ENCODE data around the gene TENM4. TPM values are rescaled to one million over a fixed set of nuclear protein-coding genes. Genes with fewer than 3 reads are reported as not detected.

TENM4 gene
- polyA plus RNA-seq, 1 experiment = 5.5 TPM

- POLR2A ChIA-PET = no interaction called here
- Histone ChIP-seq H3K4me3 (ENCODE audit: low read depth, low read length) (no peak overlapping the region), H3K27ac (ENCODE audit: low read depth, low read length) (no peak overlapping the region), H3K9me3 (ENCODE audit: control insufficient read depth, insufficient read depth, low read length) (peaks cover 7% of the 10 kb centered on the region; the same call in 1 of the 2 replicates), H3K27me3 (ENCODE audit: control insufficient read depth, insufficient read depth, low read length) (no peaks in the 10 kb centered on the region)
- DNase-seq (ENCODE audit: low read depth, low spot score) = no peak
- TF ChIP-seq, protein P1, sequence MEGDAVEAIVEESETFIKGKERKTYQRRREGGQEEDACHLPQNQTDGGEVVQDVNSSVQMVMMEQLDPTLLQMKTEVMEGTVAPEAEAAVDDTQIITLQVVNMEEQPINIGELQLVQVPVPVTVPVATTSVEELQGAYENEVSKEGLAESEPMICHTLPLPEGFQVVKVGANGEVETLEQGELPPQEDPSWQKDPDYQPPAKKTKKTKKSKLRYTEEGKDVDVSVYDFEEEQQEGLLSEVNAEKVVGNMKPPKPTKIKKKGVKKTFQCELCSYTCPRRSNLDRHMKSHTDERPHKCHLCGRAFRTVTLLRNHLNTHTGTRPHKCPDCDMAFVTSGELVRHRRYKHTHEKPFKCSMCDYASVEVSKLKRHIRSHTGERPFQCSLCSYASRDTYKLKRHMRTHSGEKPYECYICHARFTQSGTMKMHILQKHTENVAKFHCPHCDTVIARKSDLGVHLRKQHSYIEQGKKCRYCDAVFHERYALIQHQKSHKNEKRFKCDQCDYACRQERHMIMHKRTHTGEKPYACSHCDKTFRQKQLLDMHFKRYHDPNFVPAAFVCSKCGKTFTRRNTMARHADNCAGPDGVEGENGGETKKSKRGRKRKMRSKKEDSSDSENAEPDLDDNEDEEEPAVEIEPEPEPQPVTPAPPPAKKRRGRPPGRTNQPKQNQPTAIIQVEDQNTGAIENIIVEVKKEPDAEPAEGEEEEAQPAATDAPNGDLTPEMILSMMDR (IDR thresholded peaks at IDR 0.05; ENCODE audit: low read depth, low read length) = no peak
- CTCF ChIA-PET = interaction anchor here (1.9 kb wide), 1 partner anchor 452 kb away, joined by 7 read pairs; no protein-coding TSS in a partner anchor
Measured at GRCh38 chr11:79097246-79097875, 343.5 kb downstream of the TENM4 start.

DNA sequence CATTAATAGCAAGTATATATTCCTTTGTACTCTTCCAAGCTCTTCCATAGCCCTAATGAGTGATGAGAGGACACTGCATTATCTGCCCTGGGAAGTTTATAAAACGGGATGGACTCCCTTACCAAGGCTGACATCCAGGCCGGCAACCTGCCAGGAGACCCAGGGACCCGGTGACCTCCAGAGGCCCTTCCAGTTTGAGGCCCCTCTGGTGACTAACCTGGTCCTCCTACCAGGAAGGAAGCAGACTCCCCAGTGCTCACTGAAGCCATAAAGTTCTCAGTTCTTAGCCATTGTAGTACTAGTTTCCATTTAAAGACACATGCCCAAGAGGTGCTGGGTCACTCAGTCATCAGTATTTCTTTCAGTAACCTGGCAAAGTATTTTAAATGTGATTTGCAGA, 345.4 kb downstream of the TENM4 start:
- TF ChIP-seq, protein P1 (IDR thresholded peaks at IDR 0.05; ENCODE audit: low read depth, low read length) = no peak
- Histone ChIP-seq H3K27me3 (ENCODE audit: control insufficient read depth, insufficient read depth, low read length) (no peaks in the 10 kb centered on the region), H3K4me3 (ENCODE audit: low read depth, low read length) (no peak overlapping the region), H3K9me3 (ENCODE audit: control insufficient read depth, insufficient read depth, low read length) (peaks cover 7% of the 10 kb centered on the region; the same call in 1 of the 2 replicates), H3K27ac (ENCODE audit: low read depth, low read length) (no peak overlapping the region)
- CTCF ChIA-PET = interaction anchor here (1.5 kb wide), 1 partner anchor 14 kb away, joined by 3 read pairs; no protein-coding TSS in a partner anchor
- POLR2A ChIA-PET = no interaction called here
- DNase-seq (ENCODE audit: low read depth, low spot score) = no peak

DNA sequence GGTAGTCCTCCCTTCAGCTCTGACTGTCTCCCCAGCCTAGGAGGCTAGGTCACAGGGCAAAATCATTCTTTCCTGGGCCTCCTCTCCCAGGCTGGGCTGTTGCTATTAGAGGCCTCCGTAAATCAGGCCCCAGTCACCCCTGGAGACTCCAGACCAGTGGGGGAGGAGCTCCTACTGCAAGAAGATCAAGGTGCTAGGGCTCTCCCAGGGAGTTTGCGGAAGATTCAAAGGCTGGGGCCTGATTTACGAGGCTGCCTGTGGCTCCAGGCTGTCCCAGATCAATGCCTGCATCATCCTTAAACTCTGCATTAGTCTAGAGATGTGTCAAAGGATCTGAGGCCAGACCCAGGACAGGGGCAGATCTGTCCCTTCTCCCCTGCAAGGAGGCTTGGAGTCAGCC, 346.2 kb downstream of the TENM4 start:
- Histone ChIP-seq H3K27ac (ENCODE audit: low read depth, low read length) (no peak overlapping the region), H3K4me3 (ENCODE audit: low read depth, low read length) (no peak overlapping the region), H3K27me3 (ENCODE audit: control insufficient read depth, insufficient read depth, low read length) (no peaks in the 10 kb centered on the region), H3K9me3 (ENCODE audit: control insufficient read depth, insufficient read depth, low read length) (peaks cover 7% of the 10 kb centered on the region; the same call in 1 of the 2 replicates)
- TF ChIP-seq, protein P1 (IDR thresholded peaks at IDR 0.05; ENCODE audit: low read depth, low read length) = no peak
- CTCF ChIA-PET = no interaction called here
- no peak for DNase-seq (ENCODE audit: low read depth, low spot score)
- POLR2A ChIA-PET = no interaction called here

GRCh38 chr11:79092791-79093353, 348.0 kb downstream of the TENM4 start:
- ChIA-PET CTCF (interaction anchor here (1.5 to 3.2 kb wide), 2 partner anchors 400 to 447 kb away, joined by 3 to 16 read pairs; no protein-coding TSS in a partner anchor), POLR2A (interaction anchor here (0.6 to 1.8 kb wide), 7 partner anchors 37 to 296 kb away, joined by 3 to 7 read pairs (median 5); no protein-coding TSS in a partner anchor)

More at GRCh38 chr11:79092791-79093353, 348.0 kb downstream of the TENM4 start:
- TF ChIP-seq, protein P1 (IDR thresholded peaks at IDR 0.05; ENCODE audit: low read depth, low read length) = no peak
- H3K4me3 ChIP-seq (ENCODE audit: low read depth, low read length) = no peak overlapping the region
- no peaks in the 10 kb centered on the region for H3K27me3 ChIP-seq (ENCODE audit: control insufficient read depth, insufficient read depth, low read length)
- peaks cover 7% of the 10 kb centered on the region; the same call in 1 of the 2 replicates for H3K9me3 ChIP-seq (ENCODE audit: control insufficient read depth, insufficient read depth, low read length)
- peak overlapping the region; percentile 87 for H3K27ac ChIP-seq (ENCODE audit: low read depth, low read length)
- DNase-seq (ENCODE audit: low read depth, low spot score) = peak; percentile 99
